ENCODE measurements around the gene PCBP1. TPM values are rescaled to one million over a fixed set of nuclear protein-coding genes. Genes with fewer than 3 reads are reported as not detected.

The PCBP1 gene
- total RNA-seq, 2 experiments from 2014 or later = 58.2 to 423 TPM

DNA sequence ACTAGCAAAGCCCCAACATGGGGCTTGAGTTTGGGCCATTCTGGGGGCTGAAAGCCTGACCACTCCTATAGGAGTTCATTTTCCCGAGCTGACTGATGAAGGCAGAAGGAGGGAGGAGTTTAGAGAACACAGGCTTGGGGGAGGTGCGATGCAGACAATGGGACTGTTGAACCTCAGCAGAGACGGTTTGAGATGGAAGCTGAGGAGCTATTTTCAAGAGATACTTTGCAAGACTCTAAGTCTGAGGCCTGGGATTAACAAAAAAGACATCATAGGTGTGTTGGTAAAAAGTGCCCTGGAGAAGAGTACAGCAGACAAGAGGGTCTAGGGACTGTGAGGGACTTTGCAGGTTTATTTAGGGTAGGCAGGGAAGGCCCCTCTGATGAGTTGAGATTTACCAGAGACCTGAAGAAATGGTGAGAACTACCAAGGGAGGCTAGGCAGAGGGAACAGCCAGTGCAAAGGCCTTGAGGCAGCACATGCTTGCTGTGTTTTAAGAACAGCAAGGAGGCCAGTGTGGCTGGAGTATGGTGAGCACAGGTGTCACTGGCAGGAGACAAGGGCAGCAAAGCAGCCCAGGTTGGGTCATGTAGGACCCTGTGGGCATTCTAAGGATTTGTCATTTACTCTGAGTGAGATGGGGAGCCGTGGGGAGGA, 31.6 kb downstream of the PCBP1 start:
- no peaks in the 10 kb centered on the region for H3K79me2 ChIP-seq (ENCODE audit: insufficient read depth, low read depth, low read length)
- intact Hi-C loops (cut with micrococcal nuclease; ENCODE audit: unreplicated experiment) = no loop called here
- peak; percentile 75 for DNase-seq (ENCODE audit: low spot score)
- no TSS peak for BruUV-seq (replicated peaks)
- no peaks in the 10 kb centered on the region for H4K20me1 ChIP-seq (ENCODE audit: insufficient read depth, low read length)
- H3K27ac ChIP-seq (ENCODE audit: low read depth, low read length, poor library complexity, severe bottlenecking) = peak overlapping the region; percentile 83
- H3K9me2 ChIP-seq (ENCODE audit: insufficient read depth, low read length) = no peaks in the 10 kb centered on the region
- TF ChIP-seq, protein P1, sequence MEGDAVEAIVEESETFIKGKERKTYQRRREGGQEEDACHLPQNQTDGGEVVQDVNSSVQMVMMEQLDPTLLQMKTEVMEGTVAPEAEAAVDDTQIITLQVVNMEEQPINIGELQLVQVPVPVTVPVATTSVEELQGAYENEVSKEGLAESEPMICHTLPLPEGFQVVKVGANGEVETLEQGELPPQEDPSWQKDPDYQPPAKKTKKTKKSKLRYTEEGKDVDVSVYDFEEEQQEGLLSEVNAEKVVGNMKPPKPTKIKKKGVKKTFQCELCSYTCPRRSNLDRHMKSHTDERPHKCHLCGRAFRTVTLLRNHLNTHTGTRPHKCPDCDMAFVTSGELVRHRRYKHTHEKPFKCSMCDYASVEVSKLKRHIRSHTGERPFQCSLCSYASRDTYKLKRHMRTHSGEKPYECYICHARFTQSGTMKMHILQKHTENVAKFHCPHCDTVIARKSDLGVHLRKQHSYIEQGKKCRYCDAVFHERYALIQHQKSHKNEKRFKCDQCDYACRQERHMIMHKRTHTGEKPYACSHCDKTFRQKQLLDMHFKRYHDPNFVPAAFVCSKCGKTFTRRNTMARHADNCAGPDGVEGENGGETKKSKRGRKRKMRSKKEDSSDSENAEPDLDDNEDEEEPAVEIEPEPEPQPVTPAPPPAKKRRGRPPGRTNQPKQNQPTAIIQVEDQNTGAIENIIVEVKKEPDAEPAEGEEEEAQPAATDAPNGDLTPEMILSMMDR (conservative IDR thresholded peaks at IDR 0.05; ENCODE audit: low read length) = no peak
- no peak for TF ChIP-seq EZH2phosphoT487 (IDR thresholded peaks at IDR 0.05; ENCODE audit: borderline replicate concordance, low read depth, low read length)
- ChIA-PET POLR2A (interaction anchor here (0.6 to 1.5 kb wide), 4 partner anchors 9 to 29 kb away, joined by 3 to 6 read pairs (median 4); no protein-coding TSS in a partner anchor), CTCF (ENCODE audit: unreplicated experiment) (no interaction called here)
- H3K9me3 ChIP-seq (ENCODE audit: low read length) = no peaks in the 10 kb centered on the region
- peaks cover 87% of the 10 kb centered on the region for H3K4me1 ChIP-seq (ENCODE audit: insufficient read depth, low read length, poor library complexity, severe bottlenecking)
- H3K4me3 ChIP-seq (ENCODE audit: low read depth, low read length, poor library complexity, severe bottlenecking) = peak overlapping the region; percentile 34
- peak overlapping the region; percentile 80 for H3K4me2 ChIP-seq (ENCODE audit: low read length)
- H2AFZ ChIP-seq (ENCODE audit: low read length) = peak overlapping the region; percentile 88
- H3K36me3 ChIP-seq (ENCODE audit: insufficient read depth, low read length) = no peaks in the 10 kb centered on the region

DNA sequence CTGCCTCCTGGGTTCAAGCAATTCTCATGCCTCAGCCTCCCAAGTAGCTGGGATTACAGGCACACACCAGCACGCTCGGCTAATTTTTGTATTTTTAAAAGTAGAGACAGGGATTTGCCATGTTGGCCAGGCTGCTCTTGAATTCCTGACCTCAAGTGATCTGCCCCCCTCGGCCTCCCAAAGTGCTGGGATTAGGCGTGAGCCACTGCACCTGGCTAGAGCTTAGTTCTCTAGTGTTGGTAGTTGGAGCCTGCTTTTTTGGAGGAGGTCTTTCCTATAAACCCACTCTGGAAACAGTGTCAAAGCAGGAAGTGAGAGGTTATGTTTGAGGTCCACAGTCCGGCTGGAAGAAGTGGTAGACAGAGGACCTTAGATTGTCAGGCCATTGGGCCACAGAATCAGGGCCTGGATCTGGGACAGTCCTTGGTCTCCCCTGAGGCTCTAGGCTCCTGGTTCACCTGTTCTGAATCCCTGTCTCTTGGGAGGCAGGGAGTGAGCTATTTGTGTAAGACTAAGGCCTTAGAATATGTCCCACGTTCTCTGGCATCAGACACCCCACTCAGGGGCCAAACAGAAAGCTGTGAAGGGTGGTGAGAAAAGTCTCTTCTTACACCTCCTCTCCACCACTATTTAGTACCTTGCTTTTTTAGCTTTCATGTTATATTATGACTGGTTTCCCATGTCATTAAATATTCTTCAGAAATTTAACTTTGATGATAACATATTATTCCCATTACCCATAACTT, 34.5 kb downstream of the PCBP1 start:
- H3K4me3 ChIP-seq (ENCODE audit: low read depth, low read length, poor library complexity, severe bottlenecking) = peak overlapping the region; percentile 9
- no peak for TF ChIP-seq EZH2phosphoT487 (IDR thresholded peaks at IDR 0.05; ENCODE audit: borderline replicate concordance, low read depth, low read length)
- TF ChIP-seq, protein P1 (conservative IDR thresholded peaks at IDR 0.05; ENCODE audit: low read length) = no peak
- H3K79me2 ChIP-seq (ENCODE audit: insufficient read depth, low read depth, low read length) = no peaks in the 10 kb centered on the region
- intact Hi-C loops (cut with micrococcal nuclease; ENCODE audit: unreplicated experiment) = loop anchor here (1.0 to 10.0 kb wide), 3 partner anchors 18 to 1357 kb away; partner anchors contain the start of gene NAGK
- no peaks in the 10 kb centered on the region for H3K9me2 ChIP-seq (ENCODE audit: insufficient read depth, low read length)
- H2AFZ ChIP-seq (ENCODE audit: low read length) = peak overlapping the region; percentile 27; the same call in 1 of the 2 replicates
- BruUV-seq (replicated peaks) = TSS peak; percentile 44
- no peak for DNase-seq (ENCODE audit: low spot score)
- POLR2A ChIA-PET = interaction anchor here (0.6 to 6.8 kb wide), 11 partner anchors 11 to 136 kb away, joined by 3 to 129 read pairs (median 7); partner anchors contain the start of genes C2orf42 and PCYOX1
- peak overlapping the region; percentile 83 for H3K27ac ChIP-seq (ENCODE audit: low read depth, low read length, poor library complexity, severe bottlenecking)
- CTCF ChIA-PET (ENCODE audit: unreplicated experiment) = interaction anchor here (0.7 to 1.5 kb wide), 3 partner anchors 12 to 28 kb away, joined by 3 to 4 read pairs (median 4); no protein-coding TSS in a partner anchor
- peak overlapping the region; percentile 64 for H3K4me2 ChIP-seq (ENCODE audit: low read length)
- H3K36me3 ChIP-seq (ENCODE audit: insufficient read depth, low read length) = no peaks in the 10 kb centered on the region
- H3K4me1 ChIP-seq (ENCODE audit: insufficient read depth, low read length, poor library complexity, severe bottlenecking) = peaks cover 98% of the 10 kb centered on the region
- no peaks in the 10 kb centered on the region for H4K20me1 ChIP-seq (ENCODE audit: insufficient read depth, low read length)
- no peaks in the 10 kb centered on the region for H3K9me3 ChIP-seq (ENCODE audit: low read length)

Measured in OCI-LY7 (cell line).